Sigmoid colon (tissue), 4 donors: Measurements from ENCODE around the gene TCERG1L.

Experiments used
- CTCF ChIP-seq, 4 experiments: fragments of 450-650 bp in 3 of 4; fragments of 200-600 bp in 1 of 4; IDR thresholded peaks; one replicate each; pipeline ENCODE4 v1.5.1; 2016 to 2019; ENCODE audit warnings: antibody characterized with exemption in 4 of 4, mild to moderate bottlenecking in 3 of 4, moderate library complexity in 2 of 4
- EP300 ChIP-seq, 4 donors: sonication (generic); formaldehyde crosslinking; IDR thresholded peaks; one replicate each; pipeline ENCODE4 v1.6.1; 2017; ENCODE audit warnings: antibody characterized with exemption in 4 of 4
- POLR2A ChIP-seq, 2 donors: fragments of 450-650 bp; IDR thresholded peaks; one replicate each; pipeline ENCODE4 v1.6.1; 2016; ENCODE audit warnings: antibody characterized with exemption in 2 of 2, mild to moderate bottlenecking in 2 of 2, moderate library complexity in 2 of 2
- POLR2AphosphoS5 ChIP-seq, 4 donors: sonication (generic); formaldehyde crosslinking; IDR thresholded peaks; one replicate each; pipeline ENCODE4 v1.6.1; 2017; ENCODE audit warnings: antibody characterized with exemption in 4 of 4

- TF ChIP-seq CTCF (IDR thresholded peaks at IDR 0.05) (no peak), POLR2AphosphoS5 (IDR thresholded peaks at IDR 0.05) (no peak), POLR2A (IDR thresholded peaks at IDR 0.05) (no peak), EP300 (IDR thresholded peaks at IDR 0.05) (no peak)
Observed at GRCh38 chr10:131246089-131246488, 65.4 kb downstream of the TCERG1L start.
